Choroid plexus epithelial cell (primary cell): ENCODE data around the gene SPDYE6.
"Not testable (repeated sequence)": the region's sequence is repeated elsewhere in the genome, so short reads cannot be mapped to it uniquely, and the experiment has no call there.

ENCODE experiments used
- DNase-seq: peaks from one replicate; pipeline ENCODE4 v3.0.0-alpha.2; 2010; ENCODE audit warnings: low read depth
- H3K4me3 ChIP-seq: 2 replicates; pipeline ENCODE4 v1.5.1; 2011; ENCODE audit warnings: low read depth, mild to moderate bottlenecking, control low read depth, low read length, moderate library complexity
- TF ChIP-seq, protein P1 (sequence below): conservative IDR thresholded peaks from 2 replicates; pipeline ENCODE4 v1.5.1; 2011; ENCODE audit warnings: low read depth, mild to moderate bottlenecking, control low read depth, inconsistent platforms, low read length, moderate library complexity

Gene SPDYE6

GRCh38 chr7:102356344-102356743 is at the start of gene SPDYE6:
Gene SPDYE6 (minus strand): TSS chr7:102356444. CDS start chr7:102356023, 421 bp downstream.
- H3K4me3 ChIP-seq, DNase-seq: not testable (repeated sequence)

DNA sequence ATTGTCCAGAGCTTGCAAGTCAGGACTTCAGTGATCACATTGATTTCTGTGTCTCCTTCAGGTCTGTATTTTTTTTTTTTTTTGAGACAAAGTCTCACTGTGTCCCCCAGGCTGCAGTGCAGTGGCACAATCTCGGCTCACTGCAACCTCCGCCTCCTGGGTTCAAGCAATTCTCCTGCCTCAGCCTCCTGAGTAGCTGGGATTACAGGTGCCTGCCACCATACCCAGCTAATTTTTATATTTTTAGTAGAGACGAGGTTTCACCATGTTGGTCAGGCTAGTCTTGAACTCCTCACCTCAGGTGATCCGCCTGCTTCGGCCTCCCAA is 48.6 kb upstream of the SPDYE6 start:
- DNase-seq, H3K4me3 ChIP-seq: not testable (repeated sequence)

GRCh38 chr7:102404005-102404861 is 48.0 kb upstream of the SPDYE6 start:
- peak; percentile 63 for DNase-seq
- H3K4me3 ChIP-seq, result no peak overlapping the region
- TF ChIP-seq, protein P1, sequence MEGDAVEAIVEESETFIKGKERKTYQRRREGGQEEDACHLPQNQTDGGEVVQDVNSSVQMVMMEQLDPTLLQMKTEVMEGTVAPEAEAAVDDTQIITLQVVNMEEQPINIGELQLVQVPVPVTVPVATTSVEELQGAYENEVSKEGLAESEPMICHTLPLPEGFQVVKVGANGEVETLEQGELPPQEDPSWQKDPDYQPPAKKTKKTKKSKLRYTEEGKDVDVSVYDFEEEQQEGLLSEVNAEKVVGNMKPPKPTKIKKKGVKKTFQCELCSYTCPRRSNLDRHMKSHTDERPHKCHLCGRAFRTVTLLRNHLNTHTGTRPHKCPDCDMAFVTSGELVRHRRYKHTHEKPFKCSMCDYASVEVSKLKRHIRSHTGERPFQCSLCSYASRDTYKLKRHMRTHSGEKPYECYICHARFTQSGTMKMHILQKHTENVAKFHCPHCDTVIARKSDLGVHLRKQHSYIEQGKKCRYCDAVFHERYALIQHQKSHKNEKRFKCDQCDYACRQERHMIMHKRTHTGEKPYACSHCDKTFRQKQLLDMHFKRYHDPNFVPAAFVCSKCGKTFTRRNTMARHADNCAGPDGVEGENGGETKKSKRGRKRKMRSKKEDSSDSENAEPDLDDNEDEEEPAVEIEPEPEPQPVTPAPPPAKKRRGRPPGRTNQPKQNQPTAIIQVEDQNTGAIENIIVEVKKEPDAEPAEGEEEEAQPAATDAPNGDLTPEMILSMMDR, result peak; percentile 61

- no peak for DNase-seq
- no peak overlapping the region for H3K4me3 ChIP-seq
- TF ChIP-seq, protein P1, result no peak
Measured at GRCh38 chr7:102403563-102403962, 47.3 kb upstream of the SPDYE6 start.

- no peak overlapping the region for H3K4me3 ChIP-seq
- TF ChIP-seq, protein P1, result no peak
Measured at GRCh38 chr7:102400360-102400759, 44.1 kb upstream of the SPDYE6 start.

GRCh38 chr7:102398543-102398942 is 42.3 kb upstream of the SPDYE6 start:
- H3K4me3 ChIP-seq, result no peak overlapping the region
- no peak for DNase-seq
- TF ChIP-seq, protein P1, result no peak

More at GRCh38 chr7:102400360-102400759, 44.1 kb upstream of the SPDYE6 start:
- no peak for DNase-seq

DNA sequence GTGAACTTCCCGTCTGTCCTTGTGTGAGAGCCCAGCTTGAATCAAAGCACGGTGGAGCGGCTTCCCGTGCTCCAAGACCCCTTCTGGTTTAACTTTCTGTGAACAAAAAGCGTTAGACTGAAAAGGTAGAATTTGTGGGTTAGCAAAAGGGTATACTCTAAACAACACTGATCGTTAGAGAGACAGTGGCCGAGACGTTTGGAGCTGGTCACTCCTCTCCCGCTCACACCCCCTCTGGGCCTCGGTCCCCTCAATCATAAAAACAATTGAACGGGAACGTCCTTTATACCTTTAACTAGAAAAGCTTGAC is 40.4 kb upstream of the SPDYE6 start:
- peak overlapping the region; percentile 94 for H3K4me3 ChIP-seq
- TF ChIP-seq, protein P1, result no peak
- no peak for DNase-seq

GRCh38 chr7:102395873-102396709 is 39.8 kb upstream of the SPDYE6 start, which contains the start of gene PRKRIP1:
Gene PRKRIP1 (plus strand): TSS chr7:102396363. CDS start chr7:102396412, 49 bp downstream.
- H3K4me3 ChIP-seq, result peak within 1 kb of the TSS; percentile 94

More at GRCh38 chr7:102395873-102396709, 39.8 kb upstream of the SPDYE6 start, which contains the start of gene PRKRIP1:
- DNase-seq, result peak; percentile 96
- TF ChIP-seq, protein P1, result no peak
